Neural progenitor cell (in vitro differentiated cells): Measurements from ENCODE around the gene AK3.

Experiments
- CTCF ChIP-seq: fragments of 200-600 bp; sonication (generic); IDR thresholded peaks from 2 replicates; pipeline ENCODE4 v1.5.1; 2017; ENCODE audit warnings: antibody characterized with exemption, mild to moderate bottlenecking
- EZH2 ChIP-seq: fragments of 200-600 bp; sonication (generic); IDR thresholded peaks from 2 replicates; pipeline ENCODE4 v1.6.1; 2017; ENCODE audit warnings: antibody characterized with exemption, mild to moderate bottlenecking, moderate library complexity
- EZH2phosphoT487 ChIP-seq: fragments of 200-600 bp; sonication (generic); IDR thresholded peaks from 2 replicates; pipeline ENCODE4 v1.6.1; 2017; ENCODE audit warnings: antibody characterized with exemption

GRCh38 chr9:4748612-4749011 lies 7.6 kb upstream of the AK3 start:
- TF ChIP-seq CTCF: no peak
- TF ChIP-seq EZH2: no peak
- TF ChIP-seq EZH2phosphoT487: no peak
